GM12878 (cell line): ENCODE measurements around the gene NEK2. TPM values are rescaled to one million over a fixed set of nuclear protein-coding genes. Genes with fewer than 3 reads are reported as not detected.

Experiments
- ATAC-seq: fragments of 200-7000 bp; cut with Tn5 transposase; 3 replicates; pipeline ENCODE4 v1.9.1; 2020; ENCODE audit warnings: mild to moderate bottlenecking, moderate library complexity
- BruUV-seq: library from RNA; stranded (reverse); fragments of 400-500 nt; replicated peaks from 2 replicates; lab custom pipeline; 2021; lab: Mats Ljungman, UMichigan
- CTCF ChIA-PET: fragments of 300-600 bp; sonication (Branson Sonifier 250); formaldehyde crosslinking; extraction: SDS; loops from one replicate; lab custom pipeline; 2021; ENCODE audit warnings: inconsistent platforms; lab: Yijun Ruan, JAX
- POLR2A ChIA-PET: fragments of 350-600 bp; formaldehyde crosslinking; extraction: SDS; loops from one replicate; lab custom pipeline; 2021; ENCODE audit warnings: inconsistent platforms; lab: Charles Lee
- RAD21 ChIA-PET: fragments of 300-600 bp; sonication (Branson Sonifier 250); formaldehyde crosslinking; loops from one replicate; lab custom pipeline; 2023; ENCODE audit warnings: antibody characterized with exemption; ENCODE audit not compliant: unreplicated experiment; lab: Charles Lee
- SMC1A ChIA-PET: fragments of 300-600 bp; sonication (Branson Sonifier 250); formaldehyde crosslinking; loops from one replicate; lab custom pipeline; 2023; ENCODE audit not compliant: unreplicated experiment, uncharacterized antibody; lab: Charles Lee
- DNase-seq: peaks from one replicate; pipeline ENCODE4 v3.0.0-alpha.2; 2011; ENCODE audit warnings: low read depth, low spot score
- FAIRE-seq: peaks from 3 replicates; lab custom pipeline; 2011; peaks lifted over from hg19 to GRCh38; lab: Jason Lieb, UNC
- H2AFZ ChIP-seq: 2 replicates; pipeline ENCODE4 v1.6.0; 2011; ENCODE audit warnings: low read depth, low read length, control low read depth; ENCODE audit not compliant: control insufficient read depth
- H3K27ac ChIP-seq: 2 replicates; pipeline ENCODE4 v1.5.1; 2011; ENCODE audit warnings: control low read depth; ENCODE audit not compliant: control insufficient read depth, insufficient read depth
- H3K27me3 ChIP-seq, 2 experiments: replicated peaks in 1 of 2; 2 replicates each; pipeline versions ENCODE4 v1.6.0 to v1.6.1; 2011; ENCODE audit warnings: low read length in 1 of 2; ENCODE audit not compliant: control insufficient read depth in 2 of 2, insufficient read depth in 2 of 2
- H3K36me3 ChIP-seq, 2 experiments: 2 replicates each; pipeline ENCODE4 v1.5.1; 2011; ENCODE audit warnings: low read length in 1 of 2; ENCODE audit not compliant: control insufficient read depth in 2 of 2, insufficient read depth in 2 of 2
- H3K4me1 ChIP-seq: 2 replicates; pipeline ENCODE4 v1.6.1; 2011; ENCODE audit warnings: mild to moderate bottlenecking, low read length, moderate library complexity, mixed read lengths; ENCODE audit not compliant: control insufficient read depth, insufficient read depth
- H3K4me2 ChIP-seq: 2 replicates; pipeline ENCODE4 v1.6.0; 2011; ENCODE audit warnings: control low read depth; ENCODE audit not compliant: control insufficient read depth, insufficient read depth
- H3K4me3 ChIP-seq: fragments of 200-600 bp; sonication (generic); 2 replicates; pipeline ENCODE4 v1.5.1; 2016
- H3K79me2 ChIP-seq: 2 replicates; pipeline ENCODE4 v1.6.0; 2011; ENCODE audit warnings: low read length; ENCODE audit not compliant: control insufficient read depth, insufficient read depth
- H3K9ac ChIP-seq: 2 replicates; pipeline ENCODE4 v1.8.0; 2011; ENCODE audit warnings: low read length, control low read depth, mixed read lengths; ENCODE audit not compliant: control insufficient read depth, insufficient read depth
- H3K9me3 ChIP-seq: replicated peaks from 3 replicates; pipeline ENCODE4 v1.5.1; 2011; ENCODE audit warnings: mild to moderate bottlenecking, low read length; ENCODE audit not compliant: control insufficient read depth, insufficient read depth
- H4K20me1 ChIP-seq: 2 replicates; pipeline ENCODE4 v1.6.0; 2011; ENCODE audit not compliant: control insufficient read depth, insufficient read depth
- CBX5 ChIP-seq: sonication (generic); IDR thresholded peaks from 2 replicates; pipeline ENCODE4 v1.6.1; 2016; ENCODE audit warnings: low read depth, moderate library complexity, mild to moderate bottlenecking, inconsistent platforms
- CHD1 ChIP-seq: IDR thresholded peaks from 2 replicates; pipeline ENCODE4 v1.6.1; 2012; ENCODE audit warnings: low read depth, low read length, improper control_type of control experiment
- DPF2 ChIP-seq: fragments of 450-650 bp; IDR thresholded peaks from 2 replicates; pipeline ENCODE4 v1.6.1; 2017; ENCODE audit warnings: mild to moderate bottlenecking
- IRF4 ChIP-seq: IDR thresholded peaks from 2 replicates; pipeline ENCODE4 v1.6.1; 2011; ENCODE audit warnings: low read depth, low read length
- PRDM15 ChIP-seq: fragments of 450-650 bp; formaldehyde crosslinking; IDR thresholded peaks from 2 replicates; pipeline ENCODE4 v1.4.0; 2020; ENCODE audit warnings: mild to moderate bottlenecking, moderate library complexity
- SIX5 ChIP-seq: IDR thresholded peaks from 2 replicates; pipeline ENCODE4 v1.6.1; 2011; ENCODE audit warnings: mild to moderate bottlenecking, low read depth, low read length, moderate library complexity; ENCODE audit not compliant: severe bottlenecking
- SUZ12 ChIP-seq: fragments of 200-600 bp; sonication (generic); IDR thresholded peaks from one replicate; pipeline ENCODE4 v1.6.1; 2018; ENCODE audit warnings: antibody characterized with exemption, mild to moderate bottlenecking; ENCODE audit not compliant: unreplicated experiment
- TCF3 ChIP-seq: IDR thresholded peaks from 2 replicates; pipeline ENCODE4 v1.6.1; 2012; ENCODE audit warnings: low read depth, mild to moderate bottlenecking, low read length, borderline replicate concordance; ENCODE audit not compliant: insufficient read depth
- TCF7 ChIP-seq: IDR thresholded peaks from 2 replicates; pipeline ENCODE4 v1.6.1; 2014; ENCODE audit warnings: antibody characterized with exemption, borderline replicate concordance
- ZSCAN29 ChIP-seq: fragments of 450-650 bp; IDR thresholded peaks from 2 replicates; pipeline ENCODE4 v1.6.1; 2017; ENCODE audit warnings: mild to moderate bottlenecking, moderate library complexity
- WGBS: methylation state at CpG from one replicate; pipeline ENCODE4 v1.1.6; 2016; ENCODE audit warnings: low lambda C conversion rate; ENCODE audit not compliant: insufficient replicate concordance, insufficient coverage; ENCODE audit errors: missing lambda C conversion rate; 5-methylcytosine and 5-hydroxymethylcytosine counted together
- in situ Hi-C: fragments of 300-500 bp; cut with MboI; formaldehyde crosslinking; loops from 9 replicates; pipeline ENCODE4 v1.14.3; 2018; ENCODE audit warnings: mixed read lengths
- intact Hi-C: fragments of 100-400 bp; cut with micrococcal nuclease; formaldehyde crosslinking; loops from one replicate; pipeline ENCODE4 v1.14.2; 2022; ENCODE audit not compliant: unreplicated experiment
- polyA plus RNA-seq, 11 experiments: library from polyadenylated mRNA; depleted of rRNA in 4 of 11; unstranded in 6 of 11; stranded (reverse) in 5 of 11; fragments of >200 nt; fragmentation: Nextera tagmentation in 4 of 11; fragmentation: Illumina TruSeq in 1 of 11; extraction: Ambion mirVana in 4 of 11; extraction: Trizol in 1 of 11; gene quantifications; 1 replicate in 1 of 11; 2 replicates in 10 of 11; pipeline versions ENCODE4 v1.2.1 to v1.2.3, GENCODE V29; 2011 to 2016; ENCODE audit warnings: inconsistent platforms in 2 of 11, missing spikeins in 2 of 11, low read depth in 1 of 11
- total RNA-seq, 4 experiments: library from RNA; depleted of rRNA in 3 of 4; stranded (reverse); fragments of >200 nt in 3 of 4; fragmentation: Illumina TruSeq in 1 of 4; extraction: Trizol in 1 of 4; gene quantifications; 2 replicates each; pipeline versions ENCODE4 v1.2.1 to v1.2.3, GENCODE V29; 2013 to 2021

NEK2 gene
- total and polyA plus RNA-seq, 10 of the 15 experiments (the other 5 are each of a cell fraction or from before 2014, with no cell fraction given): 16.7 to 49.7 (median 36.9) TPM

DNA sequence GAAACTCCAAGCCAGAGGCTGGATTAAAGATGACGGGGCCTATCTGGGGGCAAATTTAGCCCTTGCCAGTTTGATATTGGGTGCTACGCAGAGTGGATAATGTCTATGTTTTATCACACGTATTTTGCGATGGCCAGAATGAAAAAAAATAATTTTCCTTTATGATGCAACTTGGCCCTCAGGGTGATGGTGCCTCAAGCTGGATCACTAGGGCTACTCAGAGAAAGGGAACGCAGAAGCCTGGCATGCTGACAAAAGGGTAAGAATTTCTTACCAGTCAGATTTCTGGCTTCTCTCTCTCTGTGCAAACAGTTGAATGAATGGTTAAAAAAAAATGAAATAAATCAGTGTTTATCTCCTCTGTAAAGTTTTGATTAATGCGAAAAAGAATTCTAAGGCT, 32.6 kb upstream of the NEK2 start:
- H3K4me3 ChIP-seq: no peak overlapping the region
- H3K27me3 ChIP-seq: no peaks in the 10 kb centered on the region
- ChIA-PET CTCF (interaction anchor here (1.0 to 2.3 kb wide), 2 partner anchors 9 to 27 kb away, joined by 3 to 7 read pairs; no protein-coding TSS in a partner anchor), POLR2A (interaction anchor here (1.1 to 1.4 kb wide), 2 partner anchors 16 to 73 kb away, joined by 3 read pairs; no protein-coding TSS in a partner anchor), SMC1A (interaction anchor here (1.3 to 1.8 kb wide), 3 partner anchors 9 to 31 kb away, joined by 3 to 8 read pairs (median 6); no protein-coding TSS in a partner anchor), RAD21 (no interaction called here)
- H2AFZ ChIP-seq: no peak overlapping the region
- no TSS peak for BruUV-seq
- H3K4me1 ChIP-seq: no peaks in the 10 kb centered on the region
- ATAC-seq: no peak
- no peaks in the 10 kb centered on the region for H3K79me2 ChIP-seq
- no peak for DNase-seq
- no peaks in the 10 kb centered on the region for H4K20me1 ChIP-seq
- intact Hi-C loops (no loop called here), in situ Hi-C loops (no loop called here)
- H3K9me3 ChIP-seq: no peaks in the 10 kb centered on the region
- H3K27ac ChIP-seq: no peak overlapping the region
- FAIRE-seq: no peak
- no peak for TF ChIP-seq DPF2
- 81% methylated on average over 6 of the region's 6 CpGs for WGBS
- no peaks in the 10 kb centered on the region for H3K36me3 ChIP-seq
- H3K9ac ChIP-seq: no peak overlapping the region
- no peak overlapping the region for H3K4me2 ChIP-seq

DNA sequence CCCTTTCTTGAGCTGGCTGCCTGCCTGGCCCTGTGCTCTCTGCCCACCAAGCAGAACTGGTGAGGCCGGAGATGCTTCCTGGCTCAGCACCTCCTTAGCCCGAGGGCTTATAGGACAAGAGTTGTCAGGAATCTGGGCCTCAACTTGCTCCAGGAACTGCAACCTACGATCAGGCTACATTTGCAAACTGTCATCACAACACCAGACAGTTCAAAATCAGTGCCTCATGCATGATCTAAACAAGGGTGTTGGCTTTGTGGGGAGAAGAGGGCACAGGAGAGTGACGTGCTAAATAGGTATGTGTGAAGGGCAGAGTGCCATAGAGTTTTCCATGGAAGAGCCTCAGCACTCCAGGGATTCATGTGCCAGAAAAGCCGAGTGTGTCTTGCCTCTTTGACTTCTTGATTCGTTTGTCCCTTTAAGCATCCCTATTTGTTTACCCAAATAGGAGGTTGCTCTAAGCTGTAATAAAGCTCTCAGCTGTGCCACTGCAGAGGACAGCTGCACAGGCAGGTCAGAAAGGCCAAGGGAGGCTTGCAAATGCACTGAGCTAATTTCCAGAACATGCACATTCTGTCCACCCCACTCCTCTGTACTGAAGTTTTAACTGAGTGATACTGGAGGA, 30.2 kb upstream of the NEK2 start:
- intact Hi-C loops: no loop called here
- Histone ChIP-seq H3K36me3 (no peaks in the 10 kb centered on the region), H3K27me3 (no peaks in the 10 kb centered on the region), H3K4me2 (no peak overlapping the region), H3K79me2 (no peaks in the 10 kb centered on the region), H3K4me1 (no peaks in the 10 kb centered on the region), H3K9ac (no peak overlapping the region), H3K9me3 (no peaks in the 10 kb centered on the region), H4K20me1 (no peaks in the 10 kb centered on the region), H3K27ac (no peak overlapping the region), H2AFZ (no peak overlapping the region), H3K4me3 (no peak overlapping the region)
- in situ Hi-C loops: no loop called here
- CTCF ChIA-PET: interaction anchor here (0.5 kb wide), 2 partner anchors 15 to 27 kb away, joined by 3 read pairs; no protein-coding TSS in a partner anchor
- FAIRE-seq: no peak
- no peak for DNase-seq
- TF ChIP-seq SUZ12 (no peak), TCF3 (no peak), PRDM15 (CRISPR knock-in tag) (no peak), CHD1 (no peak), SIX5 (no peak), ZSCAN29 (no peak), CBX5 (no peak), TCF7 (no peak), IRF4 (no peak)
- POLR2A ChIA-PET: no interaction called here
- RAD21 ChIA-PET: no interaction called here
- SMC1A ChIA-PET: interaction anchor here (1.2 kb wide), 1 partner anchor 120 kb away, joined by 3 read pairs; no protein-coding TSS in a partner anchor
- ATAC-seq: no peak
- 8% methylated on average over 6 of the region's 6 CpGs for WGBS
- no TSS peak for BruUV-seq
